Fibroblast of peridontal ligament (primary cell): Measurements from ENCODE around the gene CTAG2.
A peak's percentile ranks its signal among the peaks of the same experiment; 100 is the strongest.
"Not testable (repeated sequence)": the region's sequence is repeated elsewhere in the genome, so short reads cannot be mapped to it uniquely, and the experiment has no call there.

Experiments used
- DNase-seq: peaks from one replicate; pipeline ENCODE4 v3.0.0-alpha.2; 2010; ENCODE audit errors: extremely low read depth

The CTAG2 gene

GRCh38 chrX:154653413-154653812 is at the start of gene CTAG2:
TSS of gene CTAG2 (minus strand) at chrX:154653579. CDS start at chrX:154653515, 64 bp downstream.
- DNase-seq = not testable (repeated sequence)

GRCh38 chrX:154698630-154699248 is 45.4 kb upstream of the CTAG2 start:
- no peak for DNase-seq

- peak; percentile 45 for DNase-seq
Observed at GRCh38 chrX:154696676-154697045, 43.3 kb upstream of the CTAG2 start.

- peak; percentile 81 for DNase-seq
Observed at GRCh38 chrX:154695911-154696675, 42.7 kb upstream of the CTAG2 start.

- DNase-seq = no peak
Observed at GRCh38 chrX:154693394-154693793, 40.0 kb upstream of the CTAG2 start.

- DNase-seq = not testable (repeated sequence)
Observed at GRCh38 chrX:154690438-154690837, 37.1 kb upstream of the CTAG2 start.

- DNase-seq = not testable (repeated sequence)
Observed at GRCh38 chrX:154672084-154672483, 18.7 kb upstream of the CTAG2 start.

GRCh38 chrX:154670848-154671247 is 17.5 kb upstream of the CTAG2 start:
- DNase-seq = not testable (repeated sequence)

GRCh38 chrX:154661899-154662298 is 8.5 kb upstream of the CTAG2 start:
- no peak for DNase-seq

GRCh38 chrX:154661170-154661569 is 7.8 kb upstream of the CTAG2 start:
- no peak for DNase-seq

- DNase-seq = no peak
Observed at GRCh38 chrX:154660541-154660940, 7.2 kb upstream of the CTAG2 start.

GRCh38 chrX:154658957-154659356 is 5.6 kb upstream of the CTAG2 start:
- DNase-seq = no peak

GRCh38 chrX:154658187-154658586 is 4.8 kb upstream of the CTAG2 start:
- DNase-seq = no peak

- DNase-seq = no peak
Observed at GRCh38 chrX:154657226-154657805, 3.9 kb upstream of the CTAG2 start.

- no peak for DNase-seq
Observed at GRCh38 chrX:154655786-154656185, 2.4 kb upstream of the CTAG2 start.

GRCh38 chrX:154655346-154655745 is 2.0 kb upstream of the CTAG2 start:
- DNase-seq = no peak

- no peak for DNase-seq
Observed at GRCh38 chrX:154654925-154655324, 1.5 kb upstream of the CTAG2 start.

GRCh38 chrX:154654372-154654771 is 993 bp upstream of the CTAG2 start:
- no peak for DNase-seq

GRCh38 chrX:154653048-154653401 is 354 bp downstream of the CTAG2 start:
- no peak for DNase-seq

- no peak for DNase-seq
Observed at GRCh38 chrX:154652311-154653047, 900 bp downstream of the CTAG2 start.

GRCh38 chrX:154650221-154650510 is 3.2 kb downstream of the CTAG2 start:
- DNase-seq = no peak

- DNase-seq = no peak
Observed at GRCh38 chrX:154649503-154650220, 3.7 kb downstream of the CTAG2 start.
